H1 (cell line): ENCODE measurements around the gene ITGB4. TPM values are rescaled to one million over a fixed set of nuclear protein-coding genes. Genes with fewer than 3 reads are reported as not detected.

Experiments
- BCL11A ChIP-seq, 2 experiments: IDR thresholded peaks; one replicate each; pipeline ENCODE4 v1.6.1; 2011; ENCODE audit warnings: low read depth in 2 of 2, low read length in 2 of 2, mild to moderate bottlenecking in 2 of 2
- JUND ChIP-seq: IDR thresholded peaks from 2 replicates; pipeline ENCODE4 v1.6.1; 2011; ENCODE audit warnings: mild to moderate bottlenecking, improper control_type of control experiment, low read length
- RFX5 ChIP-seq: IDR thresholded peaks from 2 replicates; pipeline ENCODE4 v1.6.1; 2011; ENCODE audit warnings: low read depth, low read length, improper control_type of control experiment, borderline replicate concordance
- SIX5 ChIP-seq: IDR thresholded peaks from 2 replicates; pipeline ENCODE4 v1.6.1; 2011; ENCODE audit warnings: mild to moderate bottlenecking, low read depth, low read length
- TEAD4 ChIP-seq: IDR thresholded peaks from 2 replicates; pipeline ENCODE4 v1.6.1; 2012; ENCODE audit warnings: low read depth, low read length, inconsistent platforms, mixed read lengths
- polyA plus RNA-seq, 7 experiments: library from polyadenylated mRNA; depleted of rRNA in 3 of 7; stranded (reverse) in 5 of 7; unstranded in 2 of 7; fragments of >200 nt in 5 of 7; fragments of 200-250 nt in 2 of 7; gene quantifications; 1 replicate in 5 of 7; 2 replicates in 1 of 7; 4 replicates in 1 of 7; pipeline versions ENCODE4 v1.2.1 to v1.2.3, GENCODE V29; 2011 to 2013; ENCODE audit warnings: missing spikeins in 2 of 7, mixed read lengths in 2 of 7
- total RNA-seq: library from RNA; stranded (reverse); fragmentation: NEBNext Ultra II Directional; extraction: Animal tissue kit (Norgen Biotek cat#: 25700); gene quantifications from 2 replicates; pipeline ENCODE4 v1.2.1, GENCODE V29; 2021

ITGB4 gene
- total and polyA plus RNA-seq, 2 of the 8 experiments (the other 6 are each of a cell fraction or from before 2014, with no cell fraction given), result 5.2 to 5.6 TPM

- no peak for TF ChIP-seq BCL11A (IDR thresholded peaks at IDR 0.05; ENCODE audit: low read depth in 2 of 2, low read length in 2 of 2)
- TF ChIP-seq RFX5, result no peak
- no peak for TF ChIP-seq JUND
- no peak for TF ChIP-seq SIX5
- TF ChIP-seq TEAD4, result no peak
- TF ChIP-seq, all 59 proteins: peak for 0
Observed at GRCh38 chr17:75724016-75725003, 3.1 kb downstream of the ITGB4 start (continued).
